Nucleus accumbens (tissue), 56 donors: Measurements from ENCODE around the gene TEN1.

Experiments
- DNase-seq, 56 donors: peaks; one replicate each; lab custom pipeline; 2025; lab: John Stamatoyannopoulos, UW

The TEN1 gene

DNA sequence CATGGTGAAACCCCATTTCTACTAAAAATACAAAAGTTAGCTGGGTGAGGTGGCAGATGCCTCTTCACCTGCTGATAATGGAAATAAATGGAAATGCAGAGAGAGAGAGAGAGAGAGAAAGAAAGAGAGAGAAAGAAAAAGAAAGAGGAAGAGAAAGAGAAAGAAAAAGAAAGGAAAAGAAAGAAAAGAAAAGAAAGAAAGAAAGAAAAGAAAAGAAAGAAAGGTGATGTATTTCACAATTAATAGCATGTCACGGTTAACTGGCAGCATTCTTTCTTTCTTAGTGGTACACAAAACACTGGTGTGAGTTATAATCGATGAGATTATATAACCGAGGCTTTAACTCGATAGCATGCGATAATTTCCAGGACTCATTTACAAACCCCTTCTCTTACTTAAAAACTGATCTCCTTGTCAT, 3.3 kb upstream of the TEN1 start:
- DNase-seq: no peak

DNA sequence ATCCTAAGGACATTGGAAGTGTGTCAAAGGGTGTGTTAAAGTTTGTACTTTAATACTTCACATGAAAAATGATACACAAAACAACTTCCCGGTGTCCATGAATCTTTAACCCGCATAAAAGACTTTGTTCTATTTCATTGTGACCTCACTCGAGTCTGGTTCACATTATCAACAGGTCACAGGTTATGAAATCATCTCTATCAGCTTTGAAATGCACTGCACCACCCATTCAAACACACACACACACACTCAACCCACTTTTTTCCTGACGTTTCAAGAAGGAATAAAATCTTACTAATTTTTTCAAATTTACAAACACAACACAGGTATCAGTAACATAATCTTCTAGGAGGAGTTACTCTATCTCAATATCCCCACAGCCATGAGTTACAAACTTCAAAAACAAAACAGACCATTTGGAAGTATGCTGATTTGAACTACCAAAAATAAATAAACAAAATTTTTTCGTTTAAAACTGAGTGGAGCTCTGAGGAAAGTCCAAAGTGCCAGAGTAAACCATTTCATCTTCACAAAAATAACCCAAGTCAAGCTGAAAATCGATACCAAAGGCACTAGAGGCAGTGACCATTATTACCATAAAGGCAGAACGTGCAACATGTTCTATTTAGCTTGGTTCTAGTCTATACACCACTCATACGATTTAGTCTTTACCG, 2.7 kb upstream of the TEN1 start:
- DNase-seq: no peak

DNA sequence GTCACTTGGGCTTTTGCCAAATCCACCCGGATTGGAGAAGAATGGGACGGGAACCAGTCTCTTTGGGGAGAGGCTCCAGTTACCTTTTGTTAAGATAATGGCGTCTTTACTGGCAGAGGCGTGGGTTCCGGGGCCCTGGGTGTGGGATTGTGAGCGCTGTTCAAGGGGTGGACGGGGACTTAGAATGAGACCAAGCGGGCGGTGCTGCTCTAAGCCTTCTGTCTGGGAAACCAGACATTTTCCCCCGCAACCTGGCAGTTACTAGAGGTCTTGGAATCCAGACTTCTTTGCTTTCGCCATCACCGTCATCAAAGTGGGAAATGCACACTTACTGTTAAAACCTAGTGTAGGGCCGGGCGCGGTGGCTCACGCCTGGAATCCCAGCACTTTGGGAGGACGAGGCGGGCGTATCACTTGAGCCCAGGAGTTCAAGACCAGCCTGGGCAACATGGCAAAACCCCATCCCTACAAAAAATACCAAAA, 706 bp downstream of the TEN1 start:
- peak in 3 of 56 donors; percentile 48 to 54 (median 52) for DNase-seq

DNA sequence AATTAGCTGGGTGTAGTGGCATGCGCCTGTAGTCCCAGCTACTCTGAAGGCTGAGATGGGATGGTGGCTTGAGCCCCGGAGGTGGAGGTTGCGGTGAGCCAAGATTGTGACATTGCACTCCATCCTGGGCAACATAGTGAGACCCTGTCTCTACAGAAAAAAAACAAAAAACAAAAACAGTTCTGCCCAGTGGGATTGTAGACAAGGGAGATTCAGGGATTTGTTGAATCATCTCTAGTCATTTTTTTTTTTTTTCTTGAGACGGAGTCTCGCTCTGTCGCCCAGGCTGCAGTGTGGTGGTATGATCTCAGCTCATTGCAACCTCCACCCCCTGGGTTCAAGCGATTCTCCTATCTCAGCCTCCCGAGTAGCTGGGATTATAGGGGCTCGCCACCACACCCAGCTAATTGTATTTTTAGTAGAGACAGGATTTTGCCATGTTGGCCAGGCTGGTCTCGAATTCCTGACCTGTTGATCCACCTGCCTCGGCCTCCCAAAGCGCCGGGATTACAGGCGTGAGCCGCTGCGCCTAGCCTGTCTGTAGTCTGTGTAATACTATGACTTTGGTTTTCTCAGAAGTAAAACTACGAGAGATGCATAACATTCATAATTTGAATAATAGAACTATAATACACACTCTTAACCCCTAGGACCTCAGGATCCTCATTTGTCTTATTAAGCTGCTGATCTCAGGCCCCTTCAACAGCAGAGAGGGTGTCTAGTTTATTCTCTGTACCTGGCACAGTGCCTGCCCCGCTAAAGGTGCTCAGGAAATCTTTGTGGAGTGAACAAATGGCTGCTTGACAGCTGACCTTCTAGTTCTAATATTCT, 1.4 kb downstream of the TEN1 start:
- no peak for DNase-seq

DNA sequence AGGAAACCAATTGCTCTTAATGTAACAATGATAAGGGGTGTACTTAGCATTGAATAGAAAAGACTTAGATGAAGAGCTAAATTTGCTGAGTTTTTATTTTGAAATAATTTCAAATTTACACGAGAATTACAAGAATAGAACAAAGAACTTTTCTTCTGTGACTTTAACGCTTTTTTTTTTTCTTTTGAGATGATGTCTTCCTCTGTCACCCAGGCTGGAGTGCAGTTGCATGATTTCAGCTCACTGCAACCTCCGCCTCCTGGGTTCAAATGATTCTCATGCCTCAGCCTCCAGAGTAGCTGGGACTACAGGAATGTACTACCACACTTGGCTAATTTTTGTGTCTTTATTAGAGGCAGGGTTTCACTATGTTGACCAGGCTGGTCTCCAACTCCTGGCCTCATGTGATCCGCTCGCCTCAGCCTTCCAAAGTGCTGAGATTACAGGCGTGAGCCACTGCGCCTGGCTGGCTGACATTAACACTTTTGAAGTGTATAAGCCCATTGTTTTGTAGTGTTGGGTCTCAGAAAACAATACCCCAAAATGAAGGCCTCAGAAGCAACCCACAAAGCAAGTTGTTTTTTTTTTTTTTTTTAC, 2.1 kb downstream of the TEN1 start:
- DNase-seq: no peak

DNA sequence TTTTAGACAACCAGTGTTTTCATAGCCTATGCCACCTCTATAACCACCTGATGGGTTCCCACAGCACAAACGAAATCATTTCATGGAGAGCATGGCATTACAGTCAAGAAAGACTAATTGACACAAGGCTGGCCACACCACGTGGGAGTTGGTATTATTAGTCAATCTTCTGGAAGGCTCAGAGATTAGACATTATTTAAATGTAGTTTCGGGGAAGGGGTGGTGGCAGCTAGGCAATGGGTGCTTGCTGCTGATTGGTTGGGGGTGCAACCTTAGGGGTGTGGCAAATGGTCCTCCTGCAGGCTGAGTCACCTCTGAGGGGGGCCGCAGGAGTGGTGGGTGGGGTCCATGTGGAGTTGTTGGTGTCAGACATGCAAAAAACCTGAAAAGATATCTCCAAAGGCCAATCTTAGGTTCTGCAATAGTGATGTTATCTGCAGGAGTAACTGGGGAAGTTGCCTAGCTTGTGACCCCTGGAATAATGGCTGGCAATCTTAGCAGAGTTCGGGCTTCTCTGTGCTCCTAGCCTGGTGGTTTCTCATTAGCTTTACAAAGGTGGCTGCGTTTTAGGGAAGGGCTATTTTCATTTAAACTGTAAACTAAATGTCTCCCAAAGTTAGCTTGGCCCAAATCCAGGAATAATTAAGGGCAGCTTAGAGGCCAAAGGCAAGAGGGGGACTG, 4.6 kb downstream of the TEN1 start:
- no peak for DNase-seq

DNA sequence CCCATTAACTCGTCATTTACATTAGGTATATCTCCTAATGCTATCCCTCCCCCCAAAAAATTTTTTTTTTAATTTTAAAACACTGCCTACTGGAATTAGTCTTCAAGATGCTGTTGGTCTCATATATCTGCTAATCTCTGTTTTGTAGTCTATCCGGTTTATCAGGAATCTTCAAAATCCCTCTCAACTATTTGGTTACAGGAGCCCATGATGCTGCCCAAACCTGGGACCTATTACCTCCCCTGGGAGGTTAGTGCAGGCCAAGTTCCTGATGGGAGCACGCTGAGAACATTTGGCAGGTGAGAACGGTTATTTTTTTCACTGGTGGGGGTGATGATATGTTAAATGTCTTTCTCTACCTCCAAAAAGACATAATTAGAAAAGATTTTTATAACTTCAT, 6.9 kb downstream of the TEN1 start:
- DNase-seq: no peak

DNA sequence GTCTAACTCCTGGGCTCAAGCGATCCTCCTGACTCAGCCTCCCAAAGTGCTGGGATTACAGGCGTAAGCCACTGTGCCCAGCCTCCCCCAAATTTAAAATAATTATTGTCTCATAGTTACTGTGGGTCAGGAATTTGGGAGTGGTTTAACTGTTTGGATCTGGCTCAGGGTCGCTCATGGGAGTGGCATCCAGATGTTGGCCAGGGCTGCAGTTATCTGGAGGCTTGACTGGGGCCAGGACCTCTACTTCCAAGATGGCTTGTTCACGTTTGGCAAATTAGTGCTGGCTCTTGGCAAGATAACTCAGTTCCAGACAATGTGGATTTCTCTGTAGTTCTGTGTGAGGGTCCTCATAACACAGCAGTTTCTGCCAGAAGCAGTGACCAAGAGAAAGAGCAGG, 8.0 kb downstream of the TEN1 start:
- no peak for DNase-seq

DNA sequence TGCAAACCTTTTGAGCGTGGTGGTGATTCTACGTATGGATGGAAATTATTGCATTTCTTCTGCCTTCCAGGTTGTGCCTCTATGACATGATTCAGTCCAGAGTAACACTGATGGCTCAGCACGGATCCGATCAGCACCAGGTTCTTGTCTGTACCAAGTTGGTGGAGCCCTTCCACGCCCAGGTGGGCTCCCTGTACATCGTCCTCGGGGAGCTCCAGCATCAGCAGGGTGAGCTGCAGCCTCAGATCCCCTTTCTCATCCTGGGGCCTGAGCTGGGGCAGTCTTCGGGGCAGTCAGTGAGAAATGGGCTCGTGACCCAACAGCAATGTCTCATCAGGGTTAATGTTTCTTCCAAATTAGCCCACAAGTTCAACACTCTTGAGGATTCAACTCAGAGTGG, 12.4 kb downstream of the TEN1 start:
- no peak for DNase-seq

DNA sequence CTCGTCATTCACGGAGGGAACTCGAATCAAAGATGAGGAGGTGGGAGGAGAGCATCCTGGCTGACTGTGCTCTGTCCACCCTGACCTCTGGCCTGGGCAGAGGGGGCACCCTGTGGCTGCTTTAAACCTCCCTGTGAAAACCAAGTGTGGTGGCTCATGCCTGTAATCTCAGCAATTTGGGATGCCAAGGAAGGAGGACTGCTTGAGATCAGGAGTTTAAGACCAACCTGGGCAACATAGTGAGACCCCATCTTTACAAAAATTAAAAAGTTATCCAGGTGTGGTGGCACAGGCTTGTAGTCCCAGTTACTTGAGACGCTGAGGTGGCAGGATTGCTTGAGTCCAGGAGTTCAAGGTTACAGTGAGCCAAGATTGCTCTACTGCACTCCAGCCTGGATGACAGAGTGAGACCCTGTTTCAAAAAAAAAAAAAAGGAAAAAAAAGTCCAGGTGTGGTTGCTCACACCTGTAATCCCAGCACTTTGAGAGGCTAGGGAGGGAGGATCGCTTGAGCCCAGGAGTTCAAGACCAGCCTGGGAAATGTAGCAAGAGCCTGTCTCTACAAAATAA, 15.8 kb downstream of the TEN1 start:
- no peak for DNase-seq

DNA sequence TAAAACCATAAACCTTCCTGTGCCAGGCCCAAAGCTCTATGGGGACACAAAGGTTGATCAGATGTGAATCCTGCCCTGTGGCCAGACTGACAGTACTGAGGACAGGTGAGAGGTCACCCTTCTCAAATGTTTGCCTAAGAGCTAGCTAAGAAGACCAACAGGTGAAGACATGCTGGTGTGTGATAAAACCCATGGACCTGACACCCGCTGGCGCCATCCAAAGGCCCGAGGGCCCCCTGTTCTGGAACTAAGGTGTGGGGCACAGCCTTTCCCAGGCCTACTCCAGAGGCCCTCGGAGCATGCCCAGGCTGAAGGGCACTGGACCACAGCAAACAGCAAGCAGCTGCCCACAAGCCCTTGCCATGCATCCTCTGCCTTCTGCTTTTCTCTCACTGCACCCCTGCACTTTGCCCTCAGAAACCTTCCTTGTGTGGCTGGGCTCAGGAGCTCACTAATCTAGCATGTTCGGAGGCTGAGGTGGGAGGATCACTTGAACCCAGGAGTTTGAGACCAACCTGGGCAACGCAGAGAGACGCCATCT, 16.4 kb downstream of the TEN1 start:
- no peak for DNase-seq

DNA sequence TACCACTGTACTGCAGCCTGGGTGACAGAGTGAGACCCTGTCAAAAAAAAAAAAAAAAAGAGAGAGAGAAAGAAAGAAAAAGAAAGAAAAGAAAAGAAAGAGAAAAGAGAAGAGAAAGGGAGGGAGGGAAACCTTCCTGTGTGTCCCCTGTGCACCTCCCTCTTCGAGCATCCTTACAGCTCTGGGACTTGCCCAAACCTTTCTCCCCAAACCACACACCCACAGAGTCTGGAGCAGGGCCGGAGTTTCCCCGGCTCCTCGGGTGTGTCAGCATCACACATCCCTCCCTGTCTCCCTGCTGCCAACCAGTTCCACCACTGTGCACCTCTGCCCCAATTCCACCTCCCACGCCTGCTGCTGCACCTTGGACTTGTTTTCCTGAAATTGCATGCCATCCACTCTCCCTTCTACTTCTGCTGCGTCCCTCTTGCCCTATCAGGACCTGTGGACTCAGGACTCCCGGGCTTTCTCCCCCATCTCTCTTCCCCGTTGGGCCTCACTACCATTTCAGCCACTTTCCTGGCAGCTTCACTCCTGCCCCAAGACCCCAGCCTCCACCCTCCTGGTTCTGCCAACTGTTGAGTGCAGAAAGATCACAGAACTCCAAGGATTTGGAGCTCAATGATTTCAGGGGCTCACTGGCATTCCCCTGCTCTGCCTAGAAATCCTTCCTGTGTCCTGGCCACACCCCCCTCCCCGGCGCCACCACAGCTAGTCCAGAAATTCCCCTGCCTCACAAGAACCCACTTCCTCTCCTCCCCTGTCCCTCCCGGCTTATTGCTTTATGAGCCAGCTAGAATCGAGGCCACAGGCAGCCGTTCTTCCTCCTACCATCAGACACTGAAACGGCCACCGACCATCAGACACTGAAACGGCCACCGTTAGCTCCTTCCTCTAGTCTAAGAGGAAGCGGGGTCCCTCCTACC, 17.9 kb downstream of the TEN1 start:
- peak in 2 of 56 donors; percentile 14 to 28 for DNase-seq

DNA sequence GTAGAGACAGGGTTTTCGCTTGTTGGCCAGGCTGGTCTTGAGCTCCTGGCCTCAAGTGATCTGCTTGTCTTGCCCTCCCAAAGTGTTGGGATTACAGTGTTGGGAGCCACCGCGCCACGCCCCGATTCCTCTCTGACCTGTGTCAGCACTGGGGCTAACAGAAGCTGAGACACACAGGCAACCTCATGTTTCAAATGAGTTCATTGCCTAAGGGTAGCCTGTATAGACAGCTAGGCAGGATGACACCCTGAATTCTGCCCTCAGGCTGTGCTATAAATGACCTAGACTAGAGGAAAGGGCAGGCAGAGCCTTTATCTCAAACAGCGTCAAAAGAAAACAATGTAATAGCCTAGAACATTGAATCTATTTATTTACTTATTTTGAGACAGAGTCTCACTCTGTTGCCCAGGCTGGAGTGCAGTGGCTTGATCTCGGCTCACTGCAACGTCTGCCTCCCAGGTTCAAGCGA, 19.3 kb downstream of the TEN1 start:
- no peak for DNase-seq

DNA sequence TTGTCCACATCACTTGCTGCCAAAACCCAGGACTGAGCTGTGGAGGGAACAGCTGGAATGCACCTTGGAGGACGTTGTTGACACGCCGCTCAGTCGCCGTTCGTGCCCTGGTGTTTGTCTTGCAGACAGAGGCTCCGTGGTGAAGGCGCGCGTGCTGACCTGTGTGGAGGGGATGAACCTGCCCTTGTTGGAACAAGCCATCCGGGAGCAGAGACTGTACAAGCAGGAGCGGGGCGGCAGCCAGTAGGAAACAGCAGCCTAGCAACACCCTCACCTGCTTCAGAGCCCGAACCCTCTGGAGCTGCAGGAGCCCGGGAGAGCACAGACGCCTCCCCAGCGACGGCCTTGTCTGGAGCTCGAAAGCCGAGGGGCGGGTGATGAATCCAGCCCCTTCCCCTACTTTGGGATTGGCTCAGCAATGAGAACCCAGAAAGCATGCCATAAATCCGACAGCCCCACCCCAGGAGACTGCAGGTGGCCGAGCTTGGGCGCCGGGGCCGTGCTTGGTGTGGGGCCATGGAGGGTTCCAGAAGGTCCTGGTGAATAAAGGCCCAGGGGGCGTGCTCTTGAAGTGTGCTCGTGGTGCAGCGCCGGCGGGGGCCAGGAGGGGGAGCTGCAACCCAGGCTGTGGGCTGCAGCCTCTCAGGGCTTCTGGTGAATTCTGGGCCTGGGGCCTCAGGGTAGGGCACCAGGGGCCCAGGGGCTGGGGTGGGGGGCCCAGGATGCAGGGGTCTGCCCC, 21.1 kb downstream of the TEN1 start:
- DNase-seq: peak in 6 of 56 donors; percentile 7 to 65 (median 25)

DNA sequence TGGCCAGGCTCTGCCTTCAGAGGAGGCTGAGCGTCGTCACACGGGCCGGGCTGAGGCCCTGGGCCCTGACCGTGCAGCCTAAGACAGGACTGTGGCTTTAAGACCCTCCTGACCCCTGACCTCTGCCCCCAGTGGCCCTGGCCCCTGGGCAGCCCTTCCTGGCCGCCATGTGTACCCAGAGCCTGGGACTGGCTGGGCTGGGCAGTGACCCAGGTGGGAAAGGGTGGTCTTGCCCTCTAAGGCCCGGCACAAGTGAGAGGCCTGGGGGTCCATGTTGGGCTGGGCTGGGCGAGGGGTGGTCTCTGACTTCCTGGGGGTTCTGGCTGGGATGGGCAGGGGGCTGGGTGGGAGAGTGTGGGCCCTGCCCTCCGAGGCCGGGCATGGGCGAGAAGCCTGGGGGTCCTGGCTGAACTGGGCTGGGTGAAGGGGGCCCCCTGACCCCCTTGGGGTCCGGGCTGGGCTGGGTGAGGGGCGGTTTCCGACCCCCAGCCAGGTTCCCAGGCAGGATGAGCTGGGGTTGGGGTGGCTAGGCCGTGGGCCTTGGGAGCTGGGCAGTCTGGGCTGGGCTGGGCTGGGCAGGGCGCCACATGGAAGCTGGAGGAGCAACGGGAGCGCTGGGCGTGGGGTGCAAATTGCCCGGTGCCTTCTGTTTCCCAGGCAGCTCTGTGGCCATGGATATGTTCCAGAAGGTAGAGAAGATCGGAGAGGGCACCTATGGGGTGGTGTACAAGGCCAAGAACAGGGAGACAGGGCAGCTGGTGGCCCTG, 21.9 kb downstream of the TEN1 start, which contains the start of gene CDK3:
TSS of gene CDK3 (plus strand) at position 101 of the 767 bp plus-strand sequence. CDS start at position 672, 571 bp downstream.
- DNase-seq: no peak

DNA sequence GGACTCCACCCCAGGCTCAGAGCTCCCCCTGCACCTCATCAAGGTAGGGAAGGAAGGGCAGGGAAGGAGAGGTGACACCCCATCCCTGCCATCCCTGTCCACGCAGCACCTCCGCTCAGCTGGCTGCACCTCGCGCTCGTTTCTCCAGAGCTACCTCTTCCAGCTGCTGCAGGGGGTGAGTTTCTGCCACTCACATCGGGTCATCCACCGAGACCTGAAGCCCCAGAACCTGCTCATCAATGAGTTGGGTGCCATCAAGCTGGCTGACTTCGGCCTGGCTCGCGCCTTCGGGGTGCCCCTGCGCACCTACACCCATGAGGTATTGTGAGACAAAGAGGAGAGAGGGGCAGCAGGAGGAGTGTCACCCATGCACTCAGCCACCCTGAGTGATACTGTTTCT, 23.1 kb downstream of the TEN1 start:
- DNase-seq: no peak

DNA sequence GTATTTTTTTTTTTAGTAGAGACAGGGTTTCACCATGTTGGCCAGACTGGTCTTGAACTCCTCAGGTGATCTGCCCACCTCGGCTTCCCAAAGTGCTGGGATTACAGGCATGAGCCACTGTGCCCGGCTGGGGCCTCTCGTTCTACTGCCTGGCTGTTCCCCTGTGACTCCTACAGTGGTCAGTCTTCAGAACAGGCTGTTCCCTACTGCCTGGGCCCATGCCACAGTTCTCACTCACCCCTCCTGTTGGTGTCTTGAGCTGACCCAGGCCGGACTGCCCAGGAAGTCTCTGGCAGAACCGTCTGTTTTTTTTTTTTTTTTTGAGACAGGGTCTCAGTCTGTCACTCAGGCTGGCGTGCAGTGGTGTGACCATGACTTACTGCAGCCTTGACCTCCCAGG, 24.9 kb downstream of the TEN1 start:
- no peak for DNase-seq
